Ovary (tissue), 9 donors: ENCODE measurements around the gene ZDHHC21. TPM values are rescaled to one million over a fixed set of nuclear protein-coding genes. Genes with fewer than 3 reads are reported as not detected.
"Not testable (repeated sequence)": the region's sequence is repeated elsewhere in the genome, so short reads cannot be mapped to it uniquely, and the experiment has no call there.

Experiments
- DNase-seq, 5 donors: peaks; one replicate each; pipeline ENCODE4 v3.0.0-alpha.2; 2019 to 2020
- H3K27ac ChIP-seq, 2 donors: fragments of 200-600 bp; one replicate each; pipeline versions ENCODE4 v1.5.1 to v1.8.0; 2019 to 2022
- H3K27me3 ChIP-seq: fragments of 200-600 bp; one replicate; pipeline ENCODE4 v1.8.0; 2022
- H3K36me3 ChIP-seq: fragments of 200-600 bp; sonication (generic); one replicate; pipeline ENCODE4 v1.5.1; 2019
- H3K4me1 ChIP-seq: one replicate; pipeline ENCODE4 v1.8.1; 2013; ENCODE audit warnings: mild to moderate bottlenecking, moderate library complexity; ENCODE audit not compliant: insufficient read depth
- H3K4me3 ChIP-seq: fragments of 200-600 bp; sonication (generic); one replicate; pipeline ENCODE4 v1.5.1; 2017
- H3K9me3 ChIP-seq, 2 donors: fragments of 200-600 bp in 1 of 2; sonication (generic) in 1 of 2; one replicate each; pipeline versions ENCODE4 v1.5.1 to v1.8.1; 2013 to 2019; ENCODE audit warnings: mild to moderate bottlenecking in 1 of 2, moderate library complexity in 1 of 2
- CTCF ChIP-seq, 3 donors: fragments of 450-650 bp in 2 of 3; fragments of 200-600 bp in 1 of 3; IDR thresholded peaks; one replicate each; pipeline versions ENCODE4 v1.5.1 to v1.8.0; 2016 to 2022; ENCODE audit warnings: antibody characterized with exemption in 3 of 3, mild to moderate bottlenecking in 1 of 3
- EP300 ChIP-seq: sonication (generic); formaldehyde crosslinking; IDR thresholded peaks from one replicate; pipeline ENCODE4 v1.6.1; 2017; ENCODE audit warnings: antibody characterized with exemption
- POLR2A ChIP-seq: fragments of 450-650 bp; IDR thresholded peaks from one replicate; pipeline ENCODE4 v1.6.1; 2017; ENCODE audit warnings: antibody characterized with exemption, mild to moderate bottlenecking, moderate library complexity
- WGBS, 3 donors: extraction: QIAGEN DNeasy Blood & Tissue Kit in 1 of 3; methylation state at CpG; one replicate each; pipeline versions ENCODE4 v1.1.5 to v1.1.7; 2013 to 2017; 5-methylcytosine and 5-hydroxymethylcytosine counted together
- intact Hi-C, 4 donors: fragments of 100-400 bp; cut with DNase I; formaldehyde crosslinking; loops; one replicate each; pipeline versions ENCODE4 v1.11.0 to v1.15.1; 2022 to 2023
- polyA plus RNA-seq, 2 donors: library from polyadenylated mRNA; stranded (reverse); fragments of 200-250 nt in 1 of 2; fragments of 350-450 nt in 1 of 2; fragmentation: Illumina TruSeq in 1 of 2; extraction: RNeasy Lipid Tissue Mini Kit (QIAGEN cat#74804) in 1 of 2; gene quantifications; one replicate each; pipeline ENCODE4 v1.2.3, GENCODE V29; 2013 to 2014
- total RNA-seq, 7 donors: library from RNA; depleted of rRNA in 2 of 7; stranded (reverse); fragments of >200 nt in 2 of 7; fragmentation: NEBNext Ultra II Directional in 3 of 7; extraction: Animal tissue kit (Norgen Biotek cat#: 25700) in 3 of 7; gene quantifications; one replicate each; pipeline versions ENCODE4 v1.1.0 to v1.2.4, GENCODE V29; 2016 to 2023
- donor health status: DM: no; HTN: no; CAD: no; lungs with moderate emphysema.
- donor health status: DM: no; HTN: no; CAD: no.
- donor health status: Bipolar disorder and iron deficiency.
- donor health status: DM: yes; HTN: yes; CAD: no.
- donor health status: DM: no; HTN: no; CAD: no.
- donor health status: DM: yes; HTN: yes; CAD: no.

The ZDHHC21 gene
- total and polyA plus RNA-seq, 9 donors: 2.3 to 14.9 (median 8.6) TPM

DNA sequence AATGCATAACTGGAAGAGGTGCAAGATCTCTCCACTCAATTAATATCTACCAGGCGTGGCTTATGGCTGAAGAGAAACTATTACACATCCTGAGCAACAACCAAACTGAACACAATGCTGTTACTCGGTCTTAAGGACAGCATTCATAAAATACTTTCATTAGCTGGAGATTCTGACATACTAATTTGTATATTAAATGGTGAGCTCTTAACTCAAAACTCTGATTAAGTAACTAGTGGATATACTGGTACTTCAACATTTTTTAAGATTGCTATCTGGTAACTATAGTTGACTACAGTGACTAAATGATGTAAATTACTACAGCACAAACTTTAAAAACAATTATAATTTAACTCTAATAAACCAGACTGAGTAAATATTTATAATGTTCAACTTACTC lies 15.8 kb downstream of the ZDHHC21 start:
- Histone ChIP-seq H3K4me3 (no peak overlapping the region), H3K36me3 (no peaks in the 10 kb centered on the region), H3K4me1 (no peaks in the 10 kb centered on the region), H3K27me3 (no peaks in the 10 kb centered on the region), H3K27ac (no peak overlapping the region), H3K9me3 (no peaks in the 10 kb centered on the region)
- WGBS, 3 donors: 88 to 94% (median 92%) methylated on average over 2 of the region's 2 CpGs
- intact Hi-C loops: no loop called here
- DNase-seq: no peak
- no peak for TF ChIP-seq CTCF (IDR thresholded peaks at IDR 0.05)

GRCh38 chr9:14674630-14675029 lies 18.6 kb downstream of the ZDHHC21 start:
- WGBS, 3 donors: 53 to 61% (median 56%) methylated on average over 3 of the region's 3 CpGs
- DNase-seq: no peak
- no peaks in the 10 kb centered on the region for H3K36me3 ChIP-seq
- intact Hi-C loops: no loop called here
- no peaks in the 10 kb centered on the region for H3K27me3 ChIP-seq
- no peaks in the 10 kb centered on the region for H3K9me3 ChIP-seq
- H3K27ac ChIP-seq: no peak overlapping the region
- H3K4me3 ChIP-seq: no peak overlapping the region
- TF ChIP-seq CTCF (IDR thresholded peaks at IDR 0.05) (no peak), EP300 (no peak), POLR2A (no peak)
- no peaks in the 10 kb centered on the region for H3K4me1 ChIP-seq

GRCh38 chr9:14671377-14671776 lies 21.9 kb downstream of the ZDHHC21 start:
- intact Hi-C loops: no loop called here
- H3K36me3 ChIP-seq: no peaks in the 10 kb centered on the region
- WGBS, 3 donors: 91 to 95% (median 94%) methylated on average over 3 of the region's 3 CpGs

GRCh38 chr9:14670718-14671117 lies 22.5 kb downstream of the ZDHHC21 start:
- Histone ChIP-seq H3K36me3 (no peaks in the 10 kb centered on the region), H3K4me1 (no peaks in the 10 kb centered on the region), H3K27ac (no peak overlapping the region), H3K4me3 (no peak overlapping the region), H3K27me3 (no peaks in the 10 kb centered on the region), H3K9me3 (no peaks in the 10 kb centered on the region)
- WGBS, 3 donors: 42 to 96% (median 90%) methylated on average over 1 of the region's 1 CpG
- intact Hi-C loops: no loop called here
- no peak for DNase-seq
- no peak for TF ChIP-seq POLR2A
- TF ChIP-seq EP300: no peak
- no peak for TF ChIP-seq CTCF (IDR thresholded peaks at IDR 0.05)

More at GRCh38 chr9:14671377-14671776, 21.9 kb downstream of the ZDHHC21 start:
- TF ChIP-seq POLR2A (no peak), CTCF (IDR thresholded peaks at IDR 0.05) (no peak), EP300 (no peak)
- no peak for DNase-seq
- no peaks in the 10 kb centered on the region for H3K27me3 ChIP-seq
- H3K27ac ChIP-seq: no peak overlapping the region
- H3K4me3 ChIP-seq: no peak overlapping the region
- H3K4me1 ChIP-seq: no peaks in the 10 kb centered on the region
- H3K9me3 ChIP-seq: no peaks in the 10 kb centered on the region

- H3K4me3 ChIP-seq, H3K4me1 ChIP-seq, H3K9me3 ChIP-seq, H3K27me3 ChIP-seq, H3K36me3 ChIP-seq, DNase-seq, H3K27ac ChIP-seq, intact Hi-C loops: not testable (repeated sequence)
- WGBS, 3 donors: 95 to 98% (median 95%) methylated on average over 17 to 27 of the region's 30 CpGs
These were observed 29.2 kb downstream of the ZDHHC21 start for GRCh38 chr9:14664022-14664421.
